ENCODE measurements around the gene MAP2K5.

The MAP2K5 gene

DNA sequence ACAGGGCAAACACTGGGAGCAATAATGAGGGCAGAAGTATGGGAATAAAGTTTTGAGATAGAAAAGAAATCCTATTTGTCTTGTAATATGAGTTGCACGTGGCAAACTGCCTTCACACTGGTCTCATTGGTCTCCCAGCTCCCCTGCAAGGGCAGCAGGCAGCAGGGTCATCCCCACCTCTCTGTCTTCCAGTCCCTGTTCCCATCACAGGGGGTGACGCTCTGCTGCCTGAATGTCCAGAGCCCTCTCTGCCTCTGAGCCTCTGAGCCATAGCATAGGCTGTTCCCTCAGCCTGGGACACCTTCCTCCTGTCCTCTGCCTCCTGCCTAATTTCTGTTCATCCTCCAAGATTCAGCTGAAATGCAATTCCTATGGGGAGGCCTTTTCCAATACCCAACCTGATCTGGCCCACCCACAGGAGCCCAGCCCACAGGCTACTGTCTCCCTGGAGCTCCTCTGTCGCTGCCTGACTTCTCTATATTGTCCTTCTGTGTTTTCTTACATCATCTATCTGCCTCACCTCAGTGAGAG, 270.7 kb downstream of the MAP2K5 start:
- TF ChIP-seq CTCF (IDR thresholded peaks at IDR 0.05; ENCODE audit: low read depth, low read length): no peak
- DNase-seq (ENCODE audit: low read depth in 2 of 2): no peak
- H3K4me3 ChIP-seq (replicated peaks in 1 of 2; ENCODE audit: low read depth in 2 of 2, low read length in 2 of 2): no peak overlapping the region

- H3K4me3 ChIP-seq (replicated peaks in 1 of 2; ENCODE audit: low read depth in 2 of 2, low read length in 2 of 2): no peak overlapping the region
- no peak for TF ChIP-seq CTCF (IDR thresholded peaks at IDR 0.05; ENCODE audit: low read depth, low read length)
- DNase-seq (ENCODE audit: low read depth in 2 of 2): no peak
Observed at GRCh38 chr15:67815036-67815592, 272.6 kb downstream of the MAP2K5 start.

- TF ChIP-seq CTCF (IDR thresholded peaks at IDR 0.05; ENCODE audit: low read depth, low read length): no peak
- no peak for DNase-seq (ENCODE audit: low read depth in 2 of 2)
- no peak overlapping the region for H3K4me3 ChIP-seq (replicated peaks in 1 of 2; ENCODE audit: low read depth in 2 of 2, low read length in 2 of 2)
Observed at GRCh38 chr15:67816668-67817067, 274.2 kb downstream of the MAP2K5 start.

DNA sequence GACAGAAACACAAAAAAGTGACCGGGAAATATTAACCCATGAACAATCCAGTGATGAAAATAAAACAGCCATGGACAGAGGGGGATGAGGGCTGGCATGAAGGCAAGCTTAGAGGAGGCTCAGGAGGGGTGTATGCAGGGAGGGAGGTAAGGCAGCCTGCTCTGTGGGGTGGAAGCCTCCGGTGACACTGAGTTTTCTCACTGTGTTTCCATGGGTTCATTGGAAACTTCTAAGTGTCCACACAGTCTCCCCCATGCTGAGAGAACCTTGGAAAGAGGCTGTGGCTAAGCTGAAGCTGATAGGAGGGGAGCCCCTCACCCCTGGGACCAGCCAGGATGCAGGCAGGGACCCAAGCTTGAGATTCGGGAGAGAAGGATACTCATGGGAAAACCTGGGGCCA, 276.0 kb downstream of the MAP2K5 start:
- no peak overlapping the region for H3K4me3 ChIP-seq (replicated peaks in 1 of 2; ENCODE audit: low read depth in 2 of 2, low read length in 2 of 2)
- no peak for DNase-seq (ENCODE audit: low read depth in 2 of 2)
- no peak for TF ChIP-seq CTCF (IDR thresholded peaks at IDR 0.05; ENCODE audit: low read depth, low read length)

GRCh38 chr15:67819636-67820035, 277.1 kb downstream of the MAP2K5 start:
- DNase-seq (ENCODE audit: low read depth in 2 of 2): no peak
- no peak for TF ChIP-seq CTCF (IDR thresholded peaks at IDR 0.05; ENCODE audit: low read depth, low read length)
- no peak overlapping the region for H3K4me3 ChIP-seq (replicated peaks in 1 of 2; ENCODE audit: low read depth in 2 of 2, low read length in 2 of 2)

- TF ChIP-seq CTCF (IDR thresholded peaks at IDR 0.05; ENCODE audit: low read depth, low read length): no peak
- DNase-seq (ENCODE audit: low read depth in 2 of 2): no peak
- H3K4me3 ChIP-seq (replicated peaks in 1 of 2; ENCODE audit: low read depth in 2 of 2, low read length in 2 of 2): no peak overlapping the region
Observed at GRCh38 chr15:67820122-67820991, 277.9 kb downstream of the MAP2K5 start.

All from cardiac fibroblast (primary cell).